ENCODE measurements around the gene STX5. TPM values are rescaled to one million over a fixed set of nuclear protein-coding genes. Genes with fewer than 3 reads are reported as not detected.

Gene STX5
- total and polyA plus RNA-seq, 10 of the 15 experiments (the other 5 are each of a cell fraction or from before 2014, with no cell fraction given): 3.8 to 35.4 (median 27.4) TPM

DNA sequence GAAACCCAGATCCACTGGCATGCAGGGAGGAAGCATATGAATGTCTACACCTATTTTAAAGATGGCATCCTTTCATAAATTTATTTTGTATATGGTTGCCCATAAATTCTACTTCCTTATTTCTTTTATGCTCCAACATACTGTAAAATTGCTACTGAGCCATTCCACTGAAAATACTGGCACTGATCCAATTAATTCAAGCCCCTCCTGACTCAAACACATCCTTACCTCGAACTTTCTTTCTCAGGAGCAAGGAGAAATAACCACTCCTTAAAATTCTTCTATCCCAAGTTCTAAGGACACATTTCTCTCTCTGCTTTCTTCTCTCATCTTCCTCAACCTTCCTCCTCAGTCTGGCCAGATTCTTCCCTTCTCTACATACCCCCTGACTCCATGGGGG is 21.1 kb downstream of the STX5 start:
- WGBS (ENCODE audit: insufficient coverage, insufficient replicate concordance, low lambda C conversion rate, missing lambda C conversion rate): 44% methylated on average over 1 of the region's 1 CpG
- no peaks in the 10 kb centered on the region for H4K20me1 ChIP-seq (ENCODE audit: control insufficient read depth, insufficient read depth)
- peaks cover 2% of the 10 kb centered on the region; the same call in 1 of the 2 replicates for H3K79me2 ChIP-seq (ENCODE audit: control insufficient read depth, insufficient read depth, low read length)
- H3K4me3 ChIP-seq: no peak overlapping the region
- H3K27ac ChIP-seq (ENCODE audit: control insufficient read depth, insufficient read depth): no peak overlapping the region
- no peak overlapping the region for H3K4me2 ChIP-seq (ENCODE audit: control insufficient read depth, insufficient read depth)
- TF ChIP-seq MYB (IDR thresholded peaks at IDR 0.05; ENCODE audit: borderline replicate concordance, low read depth, low read length): no peak
- TF ChIP-seq ZNF384 (IDR thresholded peaks at IDR 0.05; ENCODE audit: borderline replicate concordance, low read depth, low read length): no peak
- ChIA-PET SMC1A (ENCODE audit: uncharacterized antibody, unreplicated experiment) (no interaction called here), CTCF (interaction anchor here (0.9 kb wide), 1 partner anchor 24 kb away, joined by 3 read pairs; the partner anchor contains the start of gene TMEM179B), POLR2A (interaction anchor here (0.5 to 1.0 kb wide), 3 partner anchors 13 to 137 kb away, joined by 3 to 4 read pairs (median 3); no protein-coding TSS in a partner anchor), RAD21 (ENCODE audit: unreplicated experiment) (no interaction called here)
- no peak overlapping the region for H3K9ac ChIP-seq (ENCODE audit: control insufficient read depth, insufficient read depth, low read length)
- peaks cover 0 to 3% of the 10 kb centered on the region in 2 experiments; a peak in 1 of 4 replicates for H3K36me3 ChIP-seq (ENCODE audit: control insufficient read depth in 2 of 2, insufficient read depth in 2 of 2, low read length in 1 of 2)
- in situ Hi-C loops (cut with MboI) (no loop called here), intact Hi-C loops (cut with micrococcal nuclease; ENCODE audit: unreplicated experiment) (no loop called here)
- ATAC-seq: no peak
- DNase-seq (ENCODE audit: low read depth, low spot score): no peak
- peaks cover 11% of the 10 kb centered on the region for H3K4me1 ChIP-seq (ENCODE audit: control insufficient read depth, insufficient read depth, low read length)
- no peak for FAIRE-seq
- no peaks in the 10 kb centered on the region for H3K9me3 ChIP-seq (replicated peaks; ENCODE audit: control insufficient read depth, insufficient read depth, low read length)
- no peak overlapping the region for H2AFZ ChIP-seq (ENCODE audit: control insufficient read depth, low read depth, low read length)
- BruUV-seq (replicated peaks): no TSS peak
- H3K27me3 ChIP-seq (replicated peaks in 1 of 2; ENCODE audit: control insufficient read depth in 2 of 2, insufficient read depth in 2 of 2, low read length in 1 of 2): no peaks in the 10 kb centered on the region

DNA sequence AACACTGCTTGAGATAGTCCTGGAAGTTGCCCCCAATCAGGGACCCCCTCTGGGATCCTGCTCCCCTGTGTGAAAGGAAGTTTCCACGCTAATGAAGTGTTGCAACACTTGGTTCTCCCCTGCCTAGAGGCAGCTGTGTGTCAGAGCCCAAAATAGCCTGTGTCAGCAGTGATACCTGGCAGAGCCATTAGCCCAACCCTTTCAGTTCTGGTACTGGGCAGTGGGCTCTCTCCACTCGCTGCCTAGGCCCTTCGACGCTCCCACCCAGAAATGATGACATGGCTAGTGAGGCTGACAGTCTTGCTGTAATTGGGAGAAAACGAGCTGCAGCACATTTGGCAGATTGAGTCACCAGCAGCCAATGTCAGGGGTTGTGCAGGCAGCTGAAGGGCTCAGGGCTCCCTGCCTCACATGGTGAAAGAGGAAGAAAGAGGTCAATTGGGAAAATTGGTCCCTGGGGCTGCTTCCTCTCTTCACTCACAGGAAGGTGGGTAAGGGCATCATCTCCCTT is 25.2 kb downstream of the STX5 start:
- CTCF ChIA-PET: interaction anchor here (0.9 to 1.9 kb wide), 5 partner anchors 9 to 125 kb away, joined by 3 to 15 read pairs (median 3); no protein-coding TSS in a partner anchor
- DNase-seq (ENCODE audit: low read depth, low spot score) (no peak), ATAC-seq (no peak), FAIRE-seq (no peak)
- Histone ChIP-seq H3K4me1 (ENCODE audit: control insufficient read depth, insufficient read depth, low read length) (peaks cover 15% of the 10 kb centered on the region), H3K36me3 (ENCODE audit: control insufficient read depth in 2 of 2, insufficient read depth in 2 of 2, low read length in 1 of 2) (peaks cover 2 to 13% of the 10 kb centered on the region in 2 experiments; a peak in 3 of 4 replicates), H3K4me2 (ENCODE audit: control insufficient read depth, insufficient read depth) (peak overlapping the region; percentile 91), H3K27me3 (replicated peaks in 1 of 2; ENCODE audit: control insufficient read depth in 2 of 2, insufficient read depth in 2 of 2, low read length in 1 of 2) (no peaks in the 10 kb centered on the region), H3K9me3 (replicated peaks; ENCODE audit: control insufficient read depth, insufficient read depth, low read length) (no peaks in the 10 kb centered on the region), H3K9ac (ENCODE audit: control insufficient read depth, insufficient read depth, low read length) (peak overlapping the region; percentile 95), H3K27ac (ENCODE audit: control insufficient read depth, insufficient read depth) (peak overlapping the region; percentile 69), H4K20me1 (ENCODE audit: control insufficient read depth, insufficient read depth) (no peaks in the 10 kb centered on the region), H2AFZ (ENCODE audit: control insufficient read depth, low read depth, low read length) (no peak overlapping the region; the same call in 1 of the 2 replicates), H3K4me3 (peak overlapping the region; percentile 85; the same call in 1 of the 2 replicates), H3K79me2 (ENCODE audit: control insufficient read depth, insufficient read depth, low read length) (peaks cover 25% of the 10 kb centered on the region)
- SMC1A ChIA-PET (ENCODE audit: uncharacterized antibody, unreplicated experiment): interaction anchor here (0.6 to 2.1 kb wide), 9 partner anchors 9 to 142 kb away, joined by 3 to 10 read pairs (median 3); partner anchors contain the start of gene STX5
- in situ Hi-C loops (cut with MboI): no loop called here
- WGBS (ENCODE audit: insufficient coverage, insufficient replicate concordance, low lambda C conversion rate, missing lambda C conversion rate): 42% methylated on average over 5 of the region's 5 CpGs
- RAD21 ChIA-PET (ENCODE audit: unreplicated experiment): interaction anchor here (0.9 to 2.0 kb wide), 8 partner anchors 9 to 141 kb away, joined by 3 to 9 read pairs (median 4); partner anchors contain the start of genes C11orf98, CSKMT, STX5 and TEX54
- no TSS peak for BruUV-seq (replicated peaks)
- POLR2A ChIA-PET: interaction anchor here (0.5 to 2.2 kb wide), 19 partner anchors 8 to 1398 kb away, joined by 3 to 17 read pairs (median 6); partner anchors contain the start of genes STX5, TEX54, TMEM179B and TMEM223
- intact Hi-C loops (cut with micrococcal nuclease; ENCODE audit: unreplicated experiment): no loop called here
- TF ChIP-seq MTA3 (IDR thresholded peaks at IDR 0.05; ENCODE audit: borderline replicate concordance, low read length): no peak
- no peak for TF ChIP-seq SMC3 (IDR thresholded peaks at IDR 0.05; ENCODE audit: borderline replicate concordance, low read length)
- TF ChIP-seq, protein P1, sequence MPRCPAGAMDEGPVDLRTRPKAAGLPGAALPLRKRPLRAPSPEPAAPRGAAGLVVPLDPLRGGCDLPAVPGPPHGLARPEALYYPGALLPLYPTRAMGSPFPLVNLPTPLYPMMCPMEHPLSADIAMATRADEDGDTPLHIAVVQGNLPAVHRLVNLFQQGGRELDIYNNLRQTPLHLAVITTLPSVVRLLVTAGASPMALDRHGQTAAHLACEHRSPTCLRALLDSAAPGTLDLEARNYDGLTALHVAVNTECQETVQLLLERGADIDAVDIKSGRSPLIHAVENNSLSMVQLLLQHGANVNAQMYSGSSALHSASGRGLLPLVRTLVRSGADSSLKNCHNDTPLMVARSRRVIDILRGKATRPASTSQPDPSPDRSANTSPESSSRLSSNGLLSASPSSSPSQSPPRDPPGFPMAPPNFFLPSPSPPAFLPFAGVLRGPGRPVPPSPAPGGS (IDR thresholded peaks at IDR 0.05; ENCODE audit: borderline replicate concordance, insufficient read depth, low read depth, low read length, poor library complexity, severe bottlenecking): no peak
- TF ChIP-seq HDAC6 (IDR thresholded peaks at IDR 0.05; ENCODE audit: unreplicated experiment): no peak
- TF ChIP-seq FOXK2 (IDR thresholded peaks at IDR 0.05): no peak
- TF ChIP-seq NFYB (IDR thresholded peaks at IDR 0.05; ENCODE audit: insufficient read depth, low read depth, low read length): no peak
- TF ChIP-seq TCF3 (IDR thresholded peaks at IDR 0.05; ENCODE audit: borderline replicate concordance, insufficient read depth, low read depth, low read length): no peak
- no peak for TF ChIP-seq EGR1 (IDR thresholded peaks at IDR 0.05; ENCODE audit: borderline replicate concordance in 1 of 2, low read depth in 2 of 2, low read length in 2 of 2)
- no peak for TF ChIP-seq ZBED1 (IDR thresholded peaks at IDR 0.05; ENCODE audit: borderline replicate concordance)
- no peak for TF ChIP-seq SMARCA5 (IDR thresholded peaks at IDR 0.05)
- TF ChIP-seq, protein P2, sequence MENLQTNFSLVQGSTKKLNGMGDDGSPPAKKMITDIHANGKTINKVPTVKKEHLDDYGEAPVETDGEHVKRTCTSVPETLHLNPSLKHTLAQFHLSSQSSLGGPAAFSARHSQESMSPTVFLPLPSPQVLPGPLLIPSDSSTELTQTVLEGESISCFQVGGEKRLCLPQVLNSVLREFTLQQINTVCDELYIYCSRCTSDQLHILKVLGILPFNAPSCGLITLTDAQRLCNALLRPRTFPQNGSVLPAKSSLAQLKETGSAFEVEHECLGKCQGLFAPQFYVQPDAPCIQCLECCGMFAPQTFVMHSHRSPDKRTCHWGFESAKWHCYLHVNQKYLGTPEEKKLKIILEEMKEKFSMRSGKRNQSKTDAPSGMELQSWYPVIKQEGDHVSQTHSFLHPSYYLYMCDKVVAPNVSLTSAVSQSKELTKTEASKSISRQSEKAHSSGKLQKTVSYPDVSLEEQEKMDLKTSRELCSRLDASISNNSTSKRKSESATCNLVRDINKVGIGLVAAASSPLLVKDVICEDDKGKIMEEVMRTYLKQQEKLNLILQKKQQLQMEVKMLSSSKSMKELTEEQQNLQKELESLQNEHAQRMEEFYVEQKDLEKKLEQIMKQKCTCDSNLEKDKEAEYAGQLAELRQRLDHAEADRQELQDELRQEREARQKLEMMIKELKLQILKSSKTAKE (IDR thresholded peaks at IDR 0.05; ENCODE audit: low read depth, poor library complexity, severe bottlenecking): no peak
